ENCODE data around the gene LRRC8D. TPM values are rescaled to one million over a fixed set of nuclear protein-coding genes. Genes with fewer than 3 reads are reported as not detected.

The LRRC8D gene
- total RNA-seq, 1 experiment from 2014 or later: 59.0 TPM

GRCh38 chr1:89806616-89807015, 14.2 kb upstream of the LRRC8D start:
- DNase-seq (ENCODE audit: extremely low read depth, low read depth): no peak

- no peak for DNase-seq (ENCODE audit: extremely low read depth, low read depth)
These were observed 13.3 kb upstream of the LRRC8D start for GRCh38 chr1:89807503-89807902.

- DNase-seq (ENCODE audit: extremely low read depth, low read depth): no peak
These were observed 12.8 kb upstream of the LRRC8D start for GRCh38 chr1:89807983-89808382.

GRCh38 chr1:89808441-89809117, 12.3 kb upstream of the LRRC8D start:
- DNase-seq (ENCODE audit: extremely low read depth, low read depth): no peak

- DNase-seq (ENCODE audit: extremely low read depth, low read depth): no peak
These were observed 11.3 kb upstream of the LRRC8D start for GRCh38 chr1:89809556-89809955.

- DNase-seq (ENCODE audit: extremely low read depth, low read depth): no peak
These were observed 10.5 kb upstream of the LRRC8D start for GRCh38 chr1:89810302-89810701.

- DNase-seq (ENCODE audit: extremely low read depth, low read depth): no peak
These were observed 10.0 kb upstream of the LRRC8D start for GRCh38 chr1:89810880-89811279.

GRCh38 chr1:89812992-89813391, 7.8 kb upstream of the LRRC8D start:
- no peak for DNase-seq (ENCODE audit: extremely low read depth, low read depth)

GRCh38 chr1:89815040-89815439, 5.8 kb upstream of the LRRC8D start:
- no peak for DNase-seq (ENCODE audit: extremely low read depth, low read depth)

- no peak for DNase-seq (ENCODE audit: extremely low read depth, low read depth)
These were observed 5.2 kb upstream of the LRRC8D start for GRCh38 chr1:89815611-89816010.

- DNase-seq (ENCODE audit: extremely low read depth, low read depth): no peak
These were observed 4.5 kb upstream of the LRRC8D start for GRCh38 chr1:89816366-89816765.

- no peak for DNase-seq (ENCODE audit: extremely low read depth, low read depth)
These were observed 683 bp downstream of the LRRC8D start for GRCh38 chr1:89821322-89822108.

- DNase-seq (ENCODE audit: extremely low read depth, low read depth): no peak
These were observed 1.5 kb downstream of the LRRC8D start for GRCh38 chr1:89822109-89822962.

GRCh38 chr1:89822999-89823628, 2.3 kb downstream of the LRRC8D start:
- DNase-seq (ENCODE audit: extremely low read depth, low read depth): peak; percentile 44

GRCh38 chr1:89823679-89824292, 3.0 kb downstream of the LRRC8D start:
- DNase-seq (ENCODE audit: extremely low read depth, low read depth): no peak

GRCh38 chr1:89826594-89826993, 5.8 kb downstream of the LRRC8D start:
- no peak for DNase-seq (ENCODE audit: extremely low read depth, low read depth)

GRCh38 chr1:89827330-89827729, 6.5 kb downstream of the LRRC8D start:
- no peak for DNase-seq (ENCODE audit: extremely low read depth, low read depth)

GRCh38 chr1:89827902-89828301, 7.1 kb downstream of the LRRC8D start:
- DNase-seq (ENCODE audit: extremely low read depth, low read depth): no peak

GRCh38 chr1:89829186-89829585, 8.4 kb downstream of the LRRC8D start:
- DNase-seq (ENCODE audit: extremely low read depth, low read depth): no peak

GRCh38 chr1:89831462-89832120, 10.8 kb downstream of the LRRC8D start:
- no peak for DNase-seq (ENCODE audit: extremely low read depth, low read depth)

Data from NCI-H460 (cell line).